ENCODE measurements around the gene FAM78B. TPM values are rescaled to one million over a fixed set of nuclear protein-coding genes. Genes with fewer than 3 reads are reported as not detected.

FAM78B gene
- total RNA-seq, 2 donors from 2014 or later = 6.0 to 11.9 TPM

- ATAC-seq = no peak
- intact Hi-C loops (cut with DNase I) = no loop called here
- DNase-seq = no peak
Observed at GRCh38 chr1:166129006-166129405, 37.8 kb downstream of the FAM78B start.

GRCh38 chr1:166128195-166128594 is 38.6 kb downstream of the FAM78B start:
- intact Hi-C loops (cut with DNase I) = no loop called here
- DNase-seq = no peak
- no peak for ATAC-seq

DNA sequence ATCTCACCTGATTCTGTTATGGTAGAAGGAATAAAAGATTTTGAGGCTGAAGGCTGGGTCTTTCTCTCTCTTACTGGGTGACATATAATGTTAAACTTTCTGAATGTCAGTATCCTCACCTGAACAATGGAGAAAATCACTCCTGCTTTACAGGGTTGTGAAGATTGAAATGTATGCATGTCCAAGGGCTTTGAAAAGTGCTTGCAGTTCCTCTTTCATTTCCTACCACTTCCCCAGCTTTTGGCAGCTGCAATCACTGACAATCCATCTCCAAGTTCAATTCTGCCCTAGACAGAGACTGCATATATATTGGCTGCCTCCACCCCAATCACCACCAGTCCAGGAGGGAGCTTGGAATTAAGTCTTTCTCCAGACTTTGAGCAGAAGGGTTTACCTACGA is 39.8 kb downstream of the FAM78B start:
- no peak for ATAC-seq

GRCh38 chr1:166122873-166123466 is 43.8 kb downstream of the FAM78B start:
- DNase-seq (no peak), ATAC-seq (no peak)
- intact Hi-C loops (cut with DNase I) = no loop called here

More for the DNA sequence above, 39.8 kb downstream of the FAM78B start:
- no peak for DNase-seq
- intact Hi-C loops (cut with DNase I) = no loop called here

DNA sequence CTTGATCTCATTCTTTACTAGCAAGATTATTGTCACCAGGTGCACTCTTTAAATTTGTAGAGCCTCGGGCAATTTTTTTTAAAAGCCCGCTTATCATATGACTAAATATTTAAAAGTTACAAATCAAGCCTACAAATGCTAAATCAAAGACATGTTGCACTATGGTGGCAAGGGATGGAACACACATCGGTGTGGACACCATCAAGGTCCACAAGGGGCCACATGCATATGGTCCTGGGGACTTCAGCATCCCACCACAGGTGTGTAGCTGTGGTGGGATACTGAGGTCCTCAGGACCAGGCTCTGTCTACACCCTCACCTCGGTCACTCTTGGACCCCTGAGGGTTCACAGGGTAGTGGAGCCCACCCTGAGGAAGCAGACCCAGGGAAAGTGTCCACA is 45.8 kb downstream of the FAM78B start:
- intact Hi-C loops (cut with DNase I) = no loop called here
- no peak for DNase-seq
- no peak for ATAC-seq

GRCh38 chr1:166120281-166120680 is 46.5 kb downstream of the FAM78B start:
- DNase-seq (no peak), ATAC-seq (no peak)
- intact Hi-C loops (cut with DNase I) = no loop called here

DNA sequence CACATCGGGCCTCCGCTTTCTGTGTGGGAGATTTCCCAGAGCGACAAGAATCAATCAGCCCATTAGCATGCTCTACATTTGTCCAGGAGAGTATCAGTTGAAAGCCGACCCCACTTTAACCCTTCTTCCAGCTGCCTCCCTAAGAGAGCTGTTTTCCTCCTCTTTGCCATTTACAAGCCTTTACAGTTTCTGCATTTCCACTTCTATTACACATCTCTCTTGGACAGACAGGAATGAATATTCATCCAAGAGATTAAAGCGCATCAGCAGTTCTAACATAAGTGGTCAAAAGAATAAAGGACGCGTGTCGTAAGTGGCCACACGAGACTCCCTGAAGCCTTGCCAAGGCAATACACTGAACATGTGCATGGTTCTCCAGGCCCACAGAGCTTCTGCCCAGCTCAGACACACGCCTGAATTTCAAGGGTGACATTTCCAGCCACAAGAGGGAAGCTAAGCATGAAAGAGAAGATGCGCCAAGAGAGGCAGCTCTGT is 47.3 kb downstream of the FAM78B start:
- intact Hi-C loops (cut with DNase I) = no loop called here
- DNase-seq (no peak), ATAC-seq (no peak)

- ATAC-seq = no peak
- no peak for DNase-seq
- intact Hi-C loops (cut with DNase I) = no loop called here
Observed at GRCh38 chr1:166117776-166118175, 49.0 kb downstream of the FAM78B start.

GRCh38 chr1:166116026-166116425 is 50.8 kb downstream of the FAM78B start:
- intact Hi-C loops (cut with DNase I) = no loop called here
- ATAC-seq (no peak), DNase-seq (no peak)

- intact Hi-C loops (cut with DNase I) = no loop called here
Observed at GRCh38 chr1:166114419-166114818, 52.4 kb downstream of the FAM78B start.

GRCh38 chr1:166113630-166114029 is 53.2 kb downstream of the FAM78B start:
- intact Hi-C loops (cut with DNase I) = no loop called here
- ATAC-seq = no peak
- no peak for DNase-seq

More at GRCh38 chr1:166114419-166114818, 52.4 kb downstream of the FAM78B start:
- DNase-seq (no peak), ATAC-seq (no peak)

GRCh38 chr1:166113031-166113430 is 53.8 kb downstream of the FAM78B start:
- ATAC-seq (no peak), DNase-seq (no peak)
- intact Hi-C loops (cut with DNase I) = no loop called here

DNA sequence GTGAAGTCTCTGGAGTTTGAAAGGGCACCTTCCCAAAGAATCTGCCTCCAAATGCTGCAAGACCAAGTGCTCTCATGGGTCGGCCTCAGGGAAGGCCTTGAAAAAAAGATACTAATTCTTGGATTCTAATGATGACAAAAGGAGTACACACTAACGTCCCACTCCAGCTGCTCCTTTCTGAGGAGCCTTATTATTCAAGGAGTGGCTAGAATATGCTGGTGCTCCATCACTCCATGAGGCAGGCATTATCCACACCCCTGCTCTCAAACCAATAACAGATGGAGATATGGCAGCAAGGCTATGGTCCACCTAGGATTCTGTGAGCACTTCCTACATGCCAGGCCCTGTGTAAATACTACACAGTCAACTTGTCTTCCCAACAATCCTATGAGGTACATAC is 54.4 kb downstream of the FAM78B start:
- ATAC-seq = no peak
- intact Hi-C loops (cut with DNase I) = no loop called here
- no peak for DNase-seq

DNA sequence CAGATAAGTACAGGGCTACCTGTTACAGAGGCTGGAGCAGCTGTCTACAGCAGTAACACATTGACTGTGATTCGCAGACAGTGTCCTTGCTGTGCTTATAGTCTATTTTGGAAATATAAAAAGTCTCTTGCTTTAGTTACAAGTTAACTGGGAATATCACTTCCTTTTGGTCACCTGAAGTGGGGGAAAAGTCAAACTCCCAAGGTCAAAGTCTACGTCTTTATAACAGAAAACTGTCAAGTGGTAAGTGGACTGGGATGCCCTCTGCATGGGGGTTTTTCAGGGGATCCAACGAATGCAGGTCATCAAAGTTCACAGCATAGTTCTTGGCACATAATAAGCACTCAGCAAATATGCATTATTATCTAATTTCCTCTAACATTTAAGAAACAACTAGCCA is 55.4 kb downstream of the FAM78B start:
- DNase-seq = no peak
- intact Hi-C loops (cut with DNase I) = no loop called here

GRCh38 chr1:166090244-166090643 is 76.6 kb downstream of the FAM78B start:
- ATAC-seq = no peak
- no peak for DNase-seq
- intact Hi-C loops (cut with DNase I) = no loop called here

More for the DNA sequence above, 55.4 kb downstream of the FAM78B start:
- ATAC-seq = no peak

DNA sequence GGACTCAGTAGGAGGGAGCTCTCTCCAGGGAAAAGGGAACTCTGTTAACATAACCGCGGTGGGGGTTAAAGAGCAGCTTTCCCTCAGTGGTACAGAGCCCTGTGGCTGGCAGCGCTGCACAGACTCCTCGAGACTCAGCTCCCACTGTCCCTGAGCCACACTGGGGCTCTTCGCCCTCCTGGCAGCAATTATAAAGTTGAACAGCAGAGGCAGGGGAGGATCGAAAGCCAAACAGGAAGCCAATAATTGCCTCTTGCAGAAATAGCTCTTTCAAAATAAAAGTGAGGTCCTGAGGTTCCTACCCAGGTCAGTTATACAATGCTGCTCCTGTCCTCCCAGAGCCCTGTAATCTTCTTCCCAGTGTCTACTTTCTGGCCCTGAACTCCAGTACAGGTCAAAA is 77.0 kb downstream of the FAM78B start:
- intact Hi-C loops (cut with DNase I) = no loop called here
- DNase-seq (no peak), ATAC-seq (no peak)

DNA sequence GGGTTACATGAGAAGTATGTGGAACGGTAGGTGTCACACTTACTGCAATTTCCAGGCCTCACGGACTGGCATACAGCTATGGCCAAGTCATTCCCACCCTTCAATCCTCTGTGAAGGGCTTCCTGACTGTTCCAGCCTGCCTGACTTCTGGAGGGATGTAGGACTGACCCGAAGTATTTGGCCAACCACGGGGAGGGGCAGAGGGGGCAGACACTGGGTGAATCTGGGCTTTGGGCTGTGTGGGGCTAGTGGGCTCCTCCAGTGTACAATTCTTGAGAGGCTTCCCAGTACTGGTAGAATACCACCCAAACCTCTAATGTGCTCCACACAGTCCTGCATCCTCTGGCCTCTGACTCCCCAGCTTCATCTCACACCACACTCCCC is 78.2 kb downstream of the FAM78B start:
- ATAC-seq = no peak
- intact Hi-C loops (cut with DNase I) = no loop called here
- DNase-seq = no peak

DNA sequence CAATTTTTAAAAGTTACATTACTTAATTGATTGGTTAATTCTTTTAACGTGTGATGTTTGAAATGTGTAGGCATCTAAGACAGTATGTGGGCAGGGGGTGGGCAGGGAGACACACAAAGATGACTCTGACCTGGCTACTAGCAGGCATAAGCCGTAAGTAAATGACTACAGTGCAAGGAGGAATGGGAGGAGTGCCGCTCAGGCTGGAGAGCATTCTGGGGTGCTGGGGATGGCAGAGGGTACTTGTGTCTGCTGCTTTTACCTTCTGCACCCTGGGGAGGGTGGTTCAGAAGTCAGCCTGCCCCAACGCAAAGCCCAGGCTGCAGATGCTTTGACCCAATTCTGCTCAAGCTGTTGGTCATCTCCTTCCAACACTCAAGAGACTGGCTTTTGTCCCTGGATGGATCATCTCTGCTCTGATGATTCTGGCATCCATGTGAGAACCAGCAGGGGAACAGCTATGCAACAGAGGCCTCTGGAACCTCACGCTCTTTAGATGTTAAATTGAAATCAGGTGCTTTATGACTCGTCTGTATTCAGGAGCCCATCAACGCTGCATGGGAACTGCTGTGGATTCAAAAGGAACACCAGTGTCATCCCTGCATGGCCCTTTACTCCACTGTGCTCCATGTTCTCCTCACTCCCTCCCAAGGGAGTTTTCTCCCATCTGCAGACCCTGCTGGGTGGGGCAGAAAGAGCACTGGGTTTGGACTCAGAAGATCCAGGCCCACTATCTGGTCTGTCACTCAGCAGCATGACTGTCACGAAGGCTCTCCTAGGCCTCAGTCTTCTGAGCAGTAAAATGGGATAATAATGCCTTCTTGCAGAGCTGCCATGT is 78.8 kb downstream of the FAM78B start:
- DNase-seq (no peak), ATAC-seq (no peak)
- intact Hi-C loops (cut with DNase I) = no loop called here

DNA sequence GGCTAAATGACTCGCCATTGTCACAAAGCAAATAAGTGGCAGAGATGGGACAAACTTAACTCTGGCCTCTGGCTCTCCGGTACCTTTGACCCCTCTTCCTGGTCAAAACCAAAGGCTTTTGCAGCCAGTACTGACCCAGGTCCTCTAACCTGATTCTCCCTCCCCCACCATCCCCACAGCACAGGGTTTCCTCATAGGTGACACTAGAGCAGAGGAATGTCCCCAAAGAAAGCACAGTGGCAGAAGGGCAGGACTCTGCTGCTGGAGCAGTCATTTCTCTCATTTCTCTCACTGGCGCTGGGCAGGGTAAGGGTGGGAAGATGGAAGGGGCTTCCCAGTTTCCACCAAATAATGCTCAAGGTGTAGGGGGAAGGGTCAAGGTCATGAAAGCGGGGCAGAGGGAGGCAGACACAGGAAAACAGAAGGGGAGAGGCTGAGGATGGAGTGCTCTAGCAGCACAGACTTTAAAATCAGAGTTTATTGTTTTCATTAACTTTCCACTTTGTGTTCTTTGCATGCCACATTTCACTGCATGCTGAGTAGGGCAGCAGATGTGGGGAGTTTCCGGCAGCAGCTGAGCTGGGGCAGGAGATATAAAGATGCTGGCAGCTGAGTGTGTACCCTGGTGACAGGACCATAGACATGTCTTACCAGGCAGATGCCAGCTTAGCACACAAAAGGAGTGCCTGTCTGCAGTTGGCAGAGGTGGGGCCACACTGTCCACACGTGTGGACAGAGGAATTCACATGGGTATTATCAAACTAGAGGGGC is 80.5 kb downstream of the FAM78B start:
- ATAC-seq (no peak), DNase-seq (no peak)
- intact Hi-C loops (cut with DNase I) = no loop called here

DNA sequence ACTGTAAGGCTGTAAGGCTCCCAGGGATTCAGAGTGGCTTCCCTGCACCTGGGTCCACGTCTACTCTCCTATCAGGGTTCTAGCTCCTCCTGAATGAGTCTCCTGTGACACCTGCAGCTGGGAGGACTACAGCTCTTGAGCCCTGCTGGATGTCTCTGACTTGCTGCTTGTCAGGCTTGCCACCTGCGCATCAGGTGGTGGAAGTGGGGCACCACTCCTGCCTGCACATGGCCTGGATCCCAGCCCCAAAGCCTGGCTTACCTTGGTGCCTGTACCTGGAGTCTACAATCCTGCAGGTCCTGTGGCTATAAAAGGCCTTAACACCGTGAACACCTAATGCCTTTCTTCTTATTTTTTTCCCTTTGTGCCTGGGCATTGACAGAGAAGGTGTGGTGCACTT is 82.2 kb downstream of the FAM78B start:
- intact Hi-C loops (cut with DNase I) = no loop called here
- ATAC-seq (no peak), DNase-seq (no peak)
